CD4-positive, CD25-positive, alpha-beta regulatory T cell (primary cell): ENCODE data around the gene SCAANT1. TPM values are rescaled to one million over a fixed set of nuclear protein-coding genes. Genes with fewer than 3 reads are reported as not detected.

Source experiments
- ATAC-seq, 2 donors: fragments of 150-1000 bp; cut with Tn5 transposase; one replicate each; pipeline ENCODE4 v1.10.0; 2021; ENCODE audit warnings: low read depth in 2 of 2, moderate number of reproducible peaks in 2 of 2, moderate library complexity in 1 of 2
- DNase-seq, 3 donors: peaks; one replicate each; pipeline versions ENCODE4 v3.0.0 to v3.0.0-alpha.2; 2012 to 2022; ENCODE audit warnings: mixed read lengths in 1 of 3
- H3K27ac ChIP-seq: one replicate; pipeline ENCODE4 v1.7.0; 2013; ENCODE audit warnings: mild to moderate bottlenecking, low read length; ENCODE audit not compliant: insufficient read depth, poor library complexity, severe bottlenecking
- H3K27me3 ChIP-seq: one replicate; pipeline ENCODE4 v1.7.0; 2013; ENCODE audit warnings: low read length; ENCODE audit not compliant: control insufficient read depth, insufficient read depth
- H3K36me3 ChIP-seq: one replicate; pipeline ENCODE4 v1.7.0; 2013; ENCODE audit warnings: mild to moderate bottlenecking, low read length, moderate library complexity; ENCODE audit not compliant: control insufficient read depth, insufficient read depth
- H3K4me1 ChIP-seq: 2 replicates; pipeline ENCODE4 v1.7.0; 2013; ENCODE audit warnings: mild to moderate bottlenecking, low read length; ENCODE audit not compliant: insufficient read depth, control insufficient read depth, poor library complexity, severe bottlenecking
- H3K4me3 ChIP-seq: one replicate; pipeline ENCODE4 v1.7.0; 2013; ENCODE audit warnings: low read depth, mild to moderate bottlenecking, low read length, moderate library complexity
- H3K9me3 ChIP-seq, 2 experiments: 1 replicate in 1 of 2; 2 replicates in 1 of 2; pipeline ENCODE4 v1.7.0; 2013; ENCODE audit warnings: low read length in 2 of 2, mild to moderate bottlenecking in 1 of 2, moderate library complexity in 1 of 2; ENCODE audit not compliant: control insufficient read depth in 2 of 2
- H3K27ac Mint-ChIP-seq, 3 donors: one replicate each; pipeline ENCODE4 v1.8.0; 2020 to 2022; ENCODE audit warnings: mild to moderate bottlenecking in 3 of 3, mixed read lengths in 3 of 3, moderate library complexity in 2 of 3
- H3K27me3 Mint-ChIP-seq: one replicate; pipeline ENCODE4 v1.8.0; 2022; ENCODE audit warnings: mild to moderate bottlenecking, mixed read lengths
- H3K36me3 Mint-ChIP-seq: one replicate; pipeline ENCODE4 v1.8.0; 2020; ENCODE audit warnings: mixed read lengths
- H3K4me1 Mint-ChIP-seq, 4 donors: one replicate each; pipeline ENCODE4 v1.8.0; 2020 to 2022; ENCODE audit warnings: mixed read lengths in 4 of 4, mild to moderate bottlenecking in 1 of 4
- H3K4me3 Mint-ChIP-seq, 4 donors: one replicate each; pipeline ENCODE4 v1.8.0; 2020 to 2022; ENCODE audit warnings: mild to moderate bottlenecking in 4 of 4, mixed read lengths in 4 of 4, moderate library complexity in 3 of 4
- H3K9me3 Mint-ChIP-seq, 7 donors: one replicate each; pipeline ENCODE4 v1.8.0; 2020 to 2022; ENCODE audit warnings: mixed read lengths in 7 of 7, mild to moderate bottlenecking in 3 of 7, moderate library complexity in 2 of 7
- polyA plus RNA-seq, 4 donors: library from polyadenylated mRNA; unstranded; fragments of 300-500 nt; fragmentation: Illumina TruSeq; gene quantifications; one replicate each; pipeline ENCODE4 v1.2.3, GENCODE V29; 2021
- total RNA-seq: library from RNA; stranded (reverse); gene quantifications from one replicate; pipeline ENCODE4 v1.2.3, GENCODE V29; 2022

The SCAANT1 gene
- total and polyA plus RNA-seq, 5 donors from 2014 or later, result 4.7 TPM; not detected in 4

DNA sequence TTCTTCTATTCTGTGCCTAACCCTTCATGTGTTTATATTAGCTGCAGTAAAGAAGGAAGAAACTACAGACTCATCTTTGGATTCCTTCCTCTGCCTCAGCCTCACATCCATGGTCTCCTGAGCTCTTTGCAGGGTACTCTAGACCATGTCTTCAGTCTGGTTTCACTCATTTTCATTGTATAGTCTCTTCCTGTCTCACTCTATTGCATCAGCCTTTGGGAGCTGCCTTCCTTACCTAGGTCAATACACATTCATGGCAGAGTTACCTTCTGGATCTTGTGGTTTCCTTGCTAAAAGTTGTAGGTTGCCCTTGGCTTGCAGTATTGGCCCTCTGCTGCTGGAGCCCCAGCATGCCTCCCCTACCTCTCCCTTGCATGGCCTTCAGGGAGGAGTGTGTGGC lies 31.5 kb upstream of the SCAANT1 start:
- peak overlapping the region in 1 of 3 donors; percentile 39 for H3K27ac Mint-ChIP-seq

DNA sequence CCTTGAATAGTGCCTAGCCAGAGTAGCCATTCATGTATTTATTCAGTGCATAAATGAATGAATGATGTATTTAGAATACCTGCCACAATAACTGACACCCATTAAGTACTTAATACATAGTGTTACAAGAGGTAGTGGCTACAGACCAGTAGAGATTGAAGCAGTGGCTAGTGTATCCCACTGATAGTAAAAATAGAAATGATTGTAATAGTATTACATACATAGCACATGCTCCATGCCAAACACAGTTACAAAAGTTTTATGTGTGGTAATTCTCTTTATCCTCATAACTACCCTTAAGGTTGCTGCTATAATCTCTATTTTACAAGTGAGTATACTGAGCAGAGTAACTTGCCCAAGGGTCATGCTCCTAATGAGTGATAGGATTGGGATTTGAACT lies 30.3 kb upstream of the SCAANT1 start:
- Mint-ChIP-seq H3K27me3 (no peaks in the 10 kb centered on the region), H3K27ac (no peak overlapping the region), H3K4me3 (no peak overlapping the region), H3K36me3 (peaks cover 12% of the 10 kb centered on the region), H3K9me3 (no peaks in the 10 kb centered on the region), H3K4me1 (peaks cover 7 to 64% (median 54%) of the 10 kb centered on the region in 4 donors)
- Histone ChIP-seq H3K27ac (no peak overlapping the region), H3K27me3 (no peaks in the 10 kb centered on the region), H3K4me3 (no peak overlapping the region), H3K4me1 (peaks cover 9% of the 10 kb centered on the region), H3K36me3 (peaks cover 5% of the 10 kb centered on the region), H3K9me3 (no peaks in the 10 kb centered on the region)
- DNase-seq, result no peak
- ATAC-seq, result no peak

More for the DNA sequence above, 31.5 kb upstream of the SCAANT1 start:
- Histone ChIP-seq H3K27me3 (no peaks in the 10 kb centered on the region), H3K36me3 (peaks cover 5% of the 10 kb centered on the region), H3K9me3 (no peaks in the 10 kb centered on the region), H3K27ac (no peak overlapping the region), H3K4me1 (no peaks in the 10 kb centered on the region), H3K4me3 (no peak overlapping the region)
- Mint-ChIP-seq H3K27me3 (no peaks in the 10 kb centered on the region), H3K9me3 (no peaks in the 10 kb centered on the region), H3K36me3 (peaks cover 12% of the 10 kb centered on the region), H3K4me3 (no peak overlapping the region), H3K4me1 (peaks cover 11 to 65% (median 52%) of the 10 kb centered on the region in 4 donors)
- DNase-seq (no peak), ATAC-seq (no peak)

DNA sequence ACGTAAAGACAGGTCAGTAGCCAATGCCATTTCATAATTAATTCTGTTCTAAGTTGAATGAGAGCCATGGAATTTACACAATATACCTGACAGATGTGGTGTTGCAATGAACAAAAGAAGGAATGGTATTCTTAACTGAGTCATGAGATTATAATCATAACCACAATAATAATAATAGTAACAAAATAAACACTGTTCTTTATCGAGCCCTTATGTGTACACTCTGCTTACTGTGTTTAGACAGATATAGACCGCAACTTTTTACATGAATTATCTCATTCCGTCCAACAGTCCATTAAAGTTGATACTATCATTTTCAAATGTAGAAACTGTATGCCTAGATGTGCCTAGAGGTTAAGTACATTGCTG lies 28.2 kb upstream of the SCAANT1 start:
- Histone ChIP-seq H3K4me1 (peaks cover 13% of the 10 kb centered on the region), H3K9me3 (no peaks in the 10 kb centered on the region), H3K27me3 (no peaks in the 10 kb centered on the region), H3K27ac (no peak overlapping the region), H3K4me3 (no peak overlapping the region), H3K36me3 (peaks cover 5% of the 10 kb centered on the region)
- no peak overlapping the region for H3K4me3 Mint-ChIP-seq
- ATAC-seq, result no peak
- no peaks in the 10 kb centered on the region for H3K27me3 Mint-ChIP-seq
- peaks cover 12% of the 10 kb centered on the region for H3K36me3 Mint-ChIP-seq
- no peaks in the 10 kb centered on the region for H3K9me3 Mint-ChIP-seq
- DNase-seq, result no peak
- peaks cover 19 to 55% (median 51%) of the 10 kb centered on the region in 4 donors for H3K4me1 Mint-ChIP-seq
- no peak overlapping the region for H3K27ac Mint-ChIP-seq

DNA sequence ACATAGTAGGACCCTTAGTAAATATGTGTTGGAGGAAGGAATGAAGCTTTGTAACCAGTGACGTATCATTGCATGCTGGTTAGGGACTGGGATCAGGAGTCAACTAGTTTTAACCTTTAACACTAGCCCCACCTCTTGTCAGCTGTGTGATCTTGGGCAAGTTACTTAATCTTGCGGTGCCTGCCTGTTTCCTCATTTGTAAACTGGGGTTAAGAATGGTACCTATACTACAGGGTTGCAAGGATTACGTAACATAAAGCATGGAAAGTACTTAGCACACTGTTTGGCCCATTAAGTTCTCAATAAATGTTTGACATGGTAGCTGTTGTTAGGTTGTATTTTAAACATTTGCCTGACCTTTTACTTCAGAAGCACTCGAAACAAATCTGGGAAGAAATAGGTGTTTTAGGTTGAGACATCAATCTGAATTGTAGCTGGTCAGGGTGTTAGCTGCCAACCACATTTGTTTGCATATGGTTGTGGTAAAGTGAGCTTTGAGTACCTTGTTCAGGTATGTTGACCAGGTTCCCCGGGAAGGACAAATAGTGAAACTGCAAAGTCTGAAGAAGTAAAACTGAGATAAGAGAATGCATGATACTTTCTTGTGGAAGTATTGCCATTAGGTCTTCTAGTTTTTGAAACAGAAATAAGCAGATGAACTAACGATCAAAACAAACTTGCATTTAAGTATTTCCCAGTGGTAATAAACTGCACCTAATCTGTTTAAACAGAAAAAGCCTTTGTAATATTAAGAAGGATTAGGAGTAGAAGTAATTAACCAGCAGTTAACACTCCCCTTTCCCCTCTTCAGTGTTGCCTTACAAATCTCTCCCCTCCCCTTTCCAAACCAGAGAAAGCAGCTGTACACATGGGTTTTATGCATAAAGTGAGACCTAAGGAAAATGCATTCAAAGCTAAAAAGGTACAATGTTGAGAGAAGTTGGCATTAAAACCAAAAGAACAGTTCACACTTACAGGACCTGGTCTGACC lies 25.8 kb upstream of the SCAANT1 start:
- H3K27ac ChIP-seq, result no peak overlapping the region
- H3K4me1 ChIP-seq, result peaks cover 20% of the 10 kb centered on the region
- no peak overlapping the region for H3K4me3 ChIP-seq
- no peaks in the 10 kb centered on the region for H3K27me3 ChIP-seq
- DNase-seq (peak in 1 of 3 donors; percentile 32), ATAC-seq (peak in 1 of 2 donors; percentile 23)
- no peaks in the 10 kb centered on the region for H3K9me3 Mint-ChIP-seq
- peaks cover 3% of the 10 kb centered on the region for H3K36me3 ChIP-seq
- H3K4me3 Mint-ChIP-seq, result no peak overlapping the region
- H3K9me3 ChIP-seq, result no peaks in the 10 kb centered on the region
- no peaks in the 10 kb centered on the region for H3K27me3 Mint-ChIP-seq
- H3K36me3 Mint-ChIP-seq, result peaks cover 7% of the 10 kb centered on the region
- H3K4me1 Mint-ChIP-seq, result peaks cover 38 to 66% (median 59%) of the 10 kb centered on the region in 4 donors
- peak overlapping the region; percentile 20 to 58 (median 57) for H3K27ac Mint-ChIP-seq

DNA sequence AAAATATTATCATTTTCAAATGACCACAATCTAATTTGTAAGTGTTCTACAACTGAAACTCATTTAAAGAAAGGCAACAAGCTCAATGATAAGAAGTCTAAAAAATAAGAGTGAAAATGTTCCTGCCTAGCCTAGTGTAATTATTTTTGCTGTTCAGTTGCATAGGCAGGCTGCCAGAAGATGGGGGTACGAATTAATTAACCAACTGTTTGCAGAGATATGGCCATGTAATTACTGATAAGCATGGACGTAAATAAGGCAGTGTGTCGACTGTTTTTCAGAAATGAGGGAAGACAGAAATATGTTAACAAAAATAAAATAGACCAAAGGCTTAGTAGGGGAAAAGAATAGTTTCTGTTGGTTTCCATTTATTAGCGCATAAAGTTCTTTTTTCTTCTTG lies 24.7 kb upstream of the SCAANT1 start:
- no peak overlapping the region for H3K4me3 Mint-ChIP-seq
- H3K4me1 ChIP-seq, result peaks cover 28% of the 10 kb centered on the region
- H3K4me1 Mint-ChIP-seq, result peaks cover 44 to 70% (median 64%) of the 10 kb centered on the region in 4 donors
- no peak overlapping the region for H3K4me3 ChIP-seq
- H3K27ac Mint-ChIP-seq, result peak overlapping the region in 1 of 3 donors; percentile 9
- H3K36me3 ChIP-seq, result peaks cover 3% of the 10 kb centered on the region
- no peaks in the 10 kb centered on the region for H3K27me3 Mint-ChIP-seq
- H3K27ac ChIP-seq, result no peak overlapping the region
- ATAC-seq, result no peak
- no peaks in the 10 kb centered on the region for H3K9me3 ChIP-seq
- DNase-seq, result no peak
- no peaks in the 10 kb centered on the region for H3K27me3 ChIP-seq
- H3K36me3 Mint-ChIP-seq, result peaks cover 6% of the 10 kb centered on the region
- H3K9me3 Mint-ChIP-seq, result no peaks in the 10 kb centered on the region

DNA sequence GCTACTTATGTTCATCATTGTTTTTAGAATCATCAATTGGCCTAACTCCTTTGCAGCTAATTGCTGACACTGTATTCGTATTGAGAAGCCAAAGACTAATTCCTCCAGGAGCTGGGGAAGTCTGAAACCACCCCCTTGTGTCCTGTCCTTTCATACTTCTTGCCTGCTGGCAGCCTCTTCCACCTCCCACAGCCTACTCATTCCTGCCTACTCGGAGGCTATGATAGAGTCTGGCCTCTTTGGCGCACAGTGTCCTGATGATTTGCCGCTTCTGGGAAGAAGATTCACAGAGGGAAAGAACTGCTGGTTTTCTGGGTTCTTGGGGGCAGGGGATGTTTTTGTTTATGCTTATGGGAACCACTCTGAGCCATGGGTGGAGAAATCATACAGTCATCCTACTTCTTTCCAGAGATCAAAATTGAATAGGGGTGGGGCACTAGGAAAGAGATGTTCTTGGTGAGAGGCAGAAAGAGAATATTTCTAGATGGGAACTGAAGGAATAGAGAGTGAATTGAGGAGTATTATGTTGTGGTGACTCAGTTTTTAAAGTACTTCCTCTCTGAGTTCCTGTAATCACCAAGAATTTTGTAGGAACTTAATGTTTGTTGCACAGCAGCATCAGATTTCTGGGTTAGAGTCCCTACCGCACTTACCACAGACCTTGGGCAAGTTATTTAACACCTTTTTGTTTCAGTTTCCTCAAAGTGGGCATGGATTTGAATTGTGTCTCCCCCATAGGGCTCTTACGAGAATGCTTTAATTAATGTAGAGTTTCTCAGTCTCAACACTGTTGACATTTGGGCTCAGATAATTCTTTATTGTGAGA lies 22.1 kb upstream of the SCAANT1 start:
- peaks cover 28% of the 10 kb centered on the region for H3K4me1 ChIP-seq
- H3K9me3 Mint-ChIP-seq, result no peaks in the 10 kb centered on the region

DNA sequence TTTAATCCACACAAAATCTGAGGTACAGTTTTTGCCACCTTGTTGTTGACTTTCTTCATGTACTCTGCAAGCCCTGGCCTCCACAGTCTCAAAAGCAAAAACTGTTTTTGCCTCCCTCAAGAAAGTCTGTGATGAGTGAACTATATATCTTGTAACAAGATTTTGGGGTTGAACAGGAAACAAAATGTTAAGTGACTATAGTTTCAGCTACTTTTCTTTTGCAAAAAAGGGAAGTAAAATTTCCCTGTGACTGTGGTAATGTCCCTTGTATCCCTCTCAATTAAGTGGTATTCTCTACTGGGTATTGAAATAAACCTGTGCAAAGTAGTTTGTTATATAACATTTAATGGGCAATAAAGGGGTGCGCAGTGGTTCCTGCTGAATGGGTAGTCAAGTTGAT lies 21.3 kb upstream of the SCAANT1 start:
- peaks cover 5% of the 10 kb centered on the region for H3K36me3 ChIP-seq
- DNase-seq, result peak in 1 of 3 donors; percentile 19

More for the DNA sequence above, 22.1 kb upstream of the SCAANT1 start:
- no peaks in the 10 kb centered on the region for H3K27me3 ChIP-seq
- ATAC-seq (peak; percentile 17 to 34), DNase-seq (peak in 1 of 3 donors; percentile 29)
- no peaks in the 10 kb centered on the region for H3K9me3 ChIP-seq
- Mint-ChIP-seq H3K4me3 (peak overlapping the region in 1 of 4 donors; percentile 31), H3K27ac (peak overlapping the region; percentile 48 to 81 (median 68)), H3K4me1 (peaks cover 44 to 72% (median 71%) of the 10 kb centered on the region in 4 donors), H3K27me3 (no peaks in the 10 kb centered on the region), H3K36me3 (peaks cover 6% of the 10 kb centered on the region)
- peaks cover 3% of the 10 kb centered on the region for H3K36me3 ChIP-seq
- H3K4me3 ChIP-seq, result no peak overlapping the region
- no peak overlapping the region for H3K27ac ChIP-seq

More for the DNA sequence above, 21.3 kb upstream of the SCAANT1 start:
- Mint-ChIP-seq H3K4me3 (no peak overlapping the region), H3K27me3 (no peaks in the 10 kb centered on the region), H3K36me3 (peaks cover 6% of the 10 kb centered on the region), H3K9me3 (no peaks in the 10 kb centered on the region), H3K27ac (peak overlapping the region in 2 of 3 donors; percentile 81 to 82), H3K4me1 (peaks cover 44 to 72% (median 68%) of the 10 kb centered on the region in 4 donors)
- H3K27ac ChIP-seq, result no peak overlapping the region
- no peaks in the 10 kb centered on the region for H3K27me3 ChIP-seq
- no peak for ATAC-seq
- H3K4me3 ChIP-seq, result no peak overlapping the region
- no peaks in the 10 kb centered on the region for H3K9me3 ChIP-seq
- H3K4me1 ChIP-seq, result peaks cover 28% of the 10 kb centered on the region
